GM18502 (cell line): ENCODE data around the gene SLC6A16.

Experiments used
- ATAC-seq: cut with Tn5 transposase; IDR thresholded peaks from one replicate; pipeline ENCODE4 v1.9.1; 2021; ENCODE audit warnings: mild to moderate bottlenecking; ENCODE audit not compliant: unreplicated experiment, poor library complexity

SLC6A16 gene

GRCh38 chr19:49347191-49347590, 22.2 kb upstream of the SLC6A16 start:
- ATAC-seq = no peak

GRCh38 chr19:49344505-49345423, 19.8 kb upstream of the SLC6A16 start:
- ATAC-seq = no peak

- ATAC-seq = no peak
Observed at GRCh38 chr19:49343123-49343522, 18.1 kb upstream of the SLC6A16 start.

- ATAC-seq = no peak
Observed at GRCh38 chr19:49342291-49342721, 17.3 kb upstream of the SLC6A16 start.

- ATAC-seq = no peak
Observed at GRCh38 chr19:49340865-49341718, 16.1 kb upstream of the SLC6A16 start.

- peak; percentile 55 for ATAC-seq
Observed at GRCh38 chr19:49340069-49340864, 15.3 kb upstream of the SLC6A16 start.

GRCh38 chr19:49339301-49340068, 14.5 kb upstream of the SLC6A16 start:
- ATAC-seq = no peak

- ATAC-seq = no peak
Observed at GRCh38 chr19:49338691-49339300, 13.8 kb upstream of the SLC6A16 start.

- no peak for ATAC-seq
Observed at GRCh38 chr19:49338023-49338677, 13.2 kb upstream of the SLC6A16 start.

- ATAC-seq = no peak
Observed at GRCh38 chr19:49337267-49338022, 12.5 kb upstream of the SLC6A16 start.

GRCh38 chr19:49336482-49337266, 11.7 kb upstream of the SLC6A16 start:
- no peak for ATAC-seq

- ATAC-seq = no peak
Observed at GRCh38 chr19:49335784-49336481, 10.9 kb upstream of the SLC6A16 start.

- no peak for ATAC-seq
Observed at GRCh38 chr19:49335071-49335783, 10.2 kb upstream of the SLC6A16 start, which contains the start of gene CD37. TSS of gene CD37 (plus strand) at chr19:49335406. CDS start at chr19:49335541, 135 bp downstream.

- ATAC-seq = peak; percentile 53
Observed at GRCh38 chr19:49333811-49334288, 8.9 kb upstream of the SLC6A16 start.

- no peak for ATAC-seq
Observed at GRCh38 chr19:49333418-49333805, 8.4 kb upstream of the SLC6A16 start.
